Activated CD8-positive, alpha-beta memory T cell treated with anti-CD3 and anti-CD28 coated beads, Interleukin-2, amount 10 ng/mL, durations not matched to agents 7 days and 5 days (primary cell): Measurements from ENCODE around the gene ZNF763. TPM values are rescaled to one million over a fixed set of nuclear protein-coding genes. Genes with fewer than 3 reads are reported as not detected.
"Not testable (repeated sequence)": the region's sequence is repeated elsewhere in the genome, so short reads cannot be mapped to it uniquely, and the experiment has no call there.

Experiments used
- ATAC-seq: fragments of 150-1000 bp; cut with Tn5 transposase; one replicate; pipeline ENCODE4 v1.10.0; 2021; ENCODE audit warnings: moderate library complexity
- CTCF ChIA-PET: fragments of 350-600 bp; sonication (Branson Sonifier 250); formaldehyde crosslinking; loops from one replicate; lab custom pipeline; 2021; ENCODE audit warnings: antibody characterized with exemption; lab: Charles Lee
- DNase-seq: peaks from one replicate; pipeline ENCODE4 v3.0.0-alpha.2; 2020
- H3K27ac Mint-ChIP-seq: one replicate; pipeline ENCODE4 v1.8.0; 2021; ENCODE audit warnings: mild to moderate bottlenecking, mixed read lengths
- H3K27me3 Mint-ChIP-seq: one replicate; pipeline ENCODE4 v1.8.0; 2021; ENCODE audit warnings: mixed read lengths
- H3K36me3 Mint-ChIP-seq: one replicate; pipeline ENCODE4 v1.8.0; 2021; ENCODE audit warnings: mild to moderate bottlenecking, mixed read lengths
- H3K4me1 Mint-ChIP-seq: one replicate; pipeline ENCODE4 v1.8.0; 2021; ENCODE audit warnings: mixed read lengths
- H3K4me3 Mint-ChIP-seq: one replicate; pipeline ENCODE4 v1.8.0; 2021; ENCODE audit warnings: mild to moderate bottlenecking, moderate library complexity, mixed read lengths
- H3K9me3 Mint-ChIP-seq: one replicate; pipeline ENCODE4 v1.8.0; 2022; ENCODE audit warnings: low read depth, mixed read lengths
- total RNA-seq, 2 experiments: library from RNA; stranded (reverse); gene quantifications; one replicate each; pipeline ENCODE4 v1.2.3, GENCODE V29; 2021

Gene ZNF763
- total RNA-seq, 2 experiments from 2014 or later: 0.85 to 0.98 TPM

DNA sequence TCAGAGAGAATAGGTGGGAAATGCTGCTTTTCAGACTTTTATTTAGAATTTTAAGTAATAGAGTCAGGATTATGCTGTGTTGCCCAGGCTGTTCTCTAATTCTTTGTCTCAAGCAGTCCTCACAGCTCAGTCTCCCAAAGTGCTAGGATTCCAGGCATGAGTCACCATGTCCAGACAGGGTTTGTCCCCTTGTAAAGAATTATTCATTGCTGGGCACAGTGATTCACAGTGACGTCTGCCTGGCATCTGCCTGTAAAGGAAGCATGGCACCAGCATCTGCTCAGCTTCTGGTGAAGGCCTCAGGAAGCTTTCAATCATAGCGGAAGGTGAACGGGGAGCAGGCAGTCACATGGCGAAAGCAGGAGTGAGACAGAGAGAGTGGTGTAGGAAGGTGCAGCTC lies 17.7 kb downstream of the ZNF763 start:
- CTCF ChIA-PET: interaction anchor here (1.3 kb wide), 1 partner anchor 19 kb away, joined by 3 read pairs; no protein-coding TSS in a partner anchor
- H3K9me3 Mint-ChIP-seq: peaks cover 31% of the 10 kb centered on the region
- H3K27ac Mint-ChIP-seq: no peak overlapping the region
- ATAC-seq (no peak), DNase-seq (no peak)
- H3K27me3 Mint-ChIP-seq: no peaks in the 10 kb centered on the region
- no peak overlapping the region for H3K4me3 Mint-ChIP-seq
- peaks cover 25% of the 10 kb centered on the region for H3K36me3 Mint-ChIP-seq
- peaks cover 2% of the 10 kb centered on the region for H3K4me1 Mint-ChIP-seq

DNA sequence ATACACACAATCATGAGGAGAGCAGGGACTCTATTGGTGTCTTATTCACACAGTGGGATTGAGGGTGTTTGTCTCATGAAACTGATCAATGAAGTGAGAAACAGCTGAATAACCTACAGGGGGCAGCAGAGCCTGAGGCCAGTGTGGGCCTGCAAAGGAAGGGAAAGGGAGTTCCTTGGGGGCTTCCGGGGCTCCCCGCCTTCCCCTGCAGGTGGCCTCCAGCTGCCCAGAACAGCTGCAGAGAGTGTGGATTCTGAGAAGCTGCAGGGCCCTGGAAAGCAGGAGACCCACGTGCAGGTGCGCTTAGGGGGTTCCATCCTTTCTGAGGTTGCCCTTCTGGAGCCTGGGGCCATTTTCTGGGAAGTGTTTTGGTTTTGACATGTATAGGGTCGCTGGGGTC lies 20.1 kb downstream of the ZNF763 start:
- Mint-ChIP-seq H3K36me3 (peaks cover 9% of the 10 kb centered on the region), H3K4me3 (no peak overlapping the region), H3K27ac (no peak overlapping the region), H3K27me3 (no peaks in the 10 kb centered on the region), H3K4me1 (peaks cover 7% of the 10 kb centered on the region), H3K9me3 (peaks cover 10% of the 10 kb centered on the region)
- CTCF ChIA-PET: interaction anchor here (0.6 to 1.2 kb wide), 4 partner anchors 10 to 60 kb away, joined by 3 read pairs; partner anchors contain the start of gene ZNF700
- no peak for DNase-seq
- no peak for ATAC-seq

DNA sequence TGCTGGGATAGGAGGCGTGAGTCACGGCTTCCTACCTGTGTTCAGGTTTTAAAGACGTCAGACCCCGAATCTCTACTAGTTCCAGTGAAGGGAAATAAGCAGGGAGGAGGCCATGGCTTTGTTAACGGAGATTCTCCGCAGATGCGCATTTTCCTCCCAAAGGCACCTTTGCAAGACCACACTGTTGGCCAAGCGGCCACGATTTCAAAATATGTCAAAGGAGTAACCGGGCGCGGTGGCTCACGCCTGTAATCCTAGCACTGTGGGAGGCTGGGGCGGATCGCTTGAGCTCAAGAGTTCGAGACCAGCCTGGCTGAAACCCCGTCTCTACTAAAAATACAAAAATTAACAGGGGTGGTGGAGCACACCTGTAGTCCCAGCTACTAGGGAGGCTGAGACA lies 21.9 kb downstream of the ZNF763 start:
- DNase-seq (no peak), ATAC-seq (no peak)
- Mint-ChIP-seq H3K27ac (no peak overlapping the region), H3K9me3 (peaks cover 5% of the 10 kb centered on the region), H3K4me3 (no peak overlapping the region), H3K4me1 (peaks cover 16% of the 10 kb centered on the region), H3K27me3 (no peaks in the 10 kb centered on the region), H3K36me3 (peaks cover 16% of the 10 kb centered on the region)
- CTCF ChIA-PET: interaction anchor here (0.6 to 6.2 kb wide), 7 partner anchors 19 to 830 kb away, joined by 3 to 148 read pairs (median 7); partner anchors contain the start of genes ZNF491 and ZNF700

DNA sequence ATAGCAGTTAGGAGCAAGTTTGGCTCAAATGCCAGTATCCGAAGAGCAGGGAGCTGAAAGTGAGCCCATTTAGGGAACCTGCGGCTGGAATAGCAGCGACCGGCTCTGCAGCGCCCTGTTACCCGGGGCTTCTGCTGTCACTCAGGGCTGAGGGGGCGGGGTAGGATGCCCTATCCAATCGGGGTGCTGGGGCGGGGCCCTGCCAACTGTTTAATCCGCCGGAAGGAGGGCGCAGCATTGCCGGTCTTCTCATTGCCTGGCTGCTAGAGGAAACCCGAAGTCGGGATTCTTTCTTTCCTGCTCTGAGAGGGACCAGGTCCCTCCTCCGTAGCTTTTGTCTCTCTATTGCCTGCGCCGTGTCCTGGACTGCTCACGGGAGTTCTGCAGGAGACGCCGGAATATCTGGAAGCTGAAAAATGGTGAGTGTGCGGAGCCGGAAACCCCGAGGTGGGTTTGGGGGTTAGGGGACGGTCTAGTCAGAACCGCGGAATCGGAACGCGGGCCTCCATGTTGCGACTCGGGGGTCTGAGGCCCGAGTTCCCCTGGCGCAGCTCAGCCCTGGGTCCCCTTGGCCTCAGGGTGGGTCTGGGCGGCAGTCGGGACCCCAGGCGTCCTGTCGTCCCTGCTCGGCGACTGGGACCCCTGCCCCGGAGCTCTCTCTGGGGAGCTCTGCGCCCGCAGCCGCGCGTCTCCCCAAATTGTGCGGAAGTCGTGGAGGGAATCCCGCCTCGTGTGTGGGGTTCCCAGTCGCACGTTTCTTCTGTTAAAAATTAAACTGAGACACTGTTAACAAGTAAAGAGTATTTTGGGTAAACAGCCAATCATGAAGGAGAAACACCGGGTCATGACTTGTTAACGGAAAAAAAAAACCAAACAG lies 22.8 kb downstream of the ZNF763 start:
- Mint-ChIP-seq H3K27me3 (no peaks in the 10 kb centered on the region), H3K36me3 (peaks cover 20% of the 10 kb centered on the region), H3K4me3 (peak overlapping the region; percentile 99), H3K9me3 (peaks cover 3% of the 10 kb centered on the region), H3K27ac (peak overlapping the region; percentile 98), H3K4me1 (peaks cover 18% of the 10 kb centered on the region)
- DNase-seq (peak; percentile 97), ATAC-seq (peak; percentile 96)
- CTCF ChIA-PET: interaction anchor here (0.6 to 6.2 kb wide), 18 partner anchors 10 to 830 kb away, joined by 3 to 148 read pairs (median 6); partner anchors contain the start of genes ZNF20, ZNF433, ZNF491 and ZNF700

DNA sequence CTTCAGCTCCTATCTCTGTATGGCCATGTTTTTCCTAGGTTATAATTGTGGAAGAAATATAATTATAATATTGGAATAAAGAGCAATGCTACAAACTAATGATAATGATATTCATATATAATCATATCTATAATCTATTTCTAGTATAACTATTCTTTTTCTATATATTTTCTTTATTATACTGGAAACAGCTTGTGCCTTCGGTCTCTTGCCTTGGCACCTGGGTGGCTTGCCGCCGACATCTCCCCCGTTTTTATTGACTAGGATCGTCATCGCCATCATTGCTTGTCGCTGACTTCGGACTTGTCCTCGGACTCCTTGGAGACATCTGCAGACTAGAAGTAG lies 24.2 kb downstream of the ZNF763 start:
- Mint-ChIP-seq H3K36me3 (peaks cover 28% of the 10 kb centered on the region), H3K27ac (peak overlapping the region; percentile 98), H3K27me3 (no peaks in the 10 kb centered on the region), H3K9me3 (peaks cover 5% of the 10 kb centered on the region), H3K4me1 (peaks cover 18% of the 10 kb centered on the region), H3K4me3 (peak overlapping the region; percentile 99)
- CTCF ChIA-PET: interaction anchor here (0.8 to 6.2 kb wide), 18 partner anchors 8 to 426 kb away, joined by 3 to 148 read pairs (median 6); partner anchors contain the start of genes ZNF20, ZNF433, ZNF491 and ZNF700
- DNase-seq: no peak
- no peak for ATAC-seq

DNA sequence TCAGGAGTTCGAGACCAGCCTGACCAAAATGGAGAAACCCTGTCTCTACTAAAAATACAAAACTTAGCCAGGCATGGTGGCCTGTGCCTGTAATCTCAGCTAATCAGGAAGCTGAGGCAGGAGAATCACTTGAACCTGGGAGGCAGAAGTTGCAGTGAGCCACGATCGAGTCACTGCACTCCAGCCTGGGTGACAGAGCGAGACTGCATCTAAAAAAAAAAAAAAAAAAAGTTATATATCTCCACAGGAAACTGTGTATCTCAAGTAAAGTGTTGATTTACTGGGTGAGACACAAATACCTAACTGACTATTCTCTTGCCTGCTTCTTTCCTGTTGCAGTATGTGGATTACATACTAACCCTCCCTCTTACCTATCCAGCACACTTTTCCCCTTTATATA lies 27.1 kb downstream of the ZNF763 start:
- H3K4me3 Mint-ChIP-seq, H3K9me3 Mint-ChIP-seq, DNase-seq, ATAC-seq, H3K27ac Mint-ChIP-seq, H3K27me3 Mint-ChIP-seq: not testable (repeated sequence)
- H3K4me1 Mint-ChIP-seq: peaks cover 18% of the 10 kb centered on the region
- CTCF ChIA-PET: interaction anchor here (0.6 to 6.2 kb wide), 4 partner anchors 27 to 411 kb away, joined by 3 to 148 read pairs (median 8); partner anchors contain the start of genes ZNF700 and ZNF763
- peaks cover 41% of the 10 kb centered on the region for H3K36me3 Mint-ChIP-seq

DNA sequence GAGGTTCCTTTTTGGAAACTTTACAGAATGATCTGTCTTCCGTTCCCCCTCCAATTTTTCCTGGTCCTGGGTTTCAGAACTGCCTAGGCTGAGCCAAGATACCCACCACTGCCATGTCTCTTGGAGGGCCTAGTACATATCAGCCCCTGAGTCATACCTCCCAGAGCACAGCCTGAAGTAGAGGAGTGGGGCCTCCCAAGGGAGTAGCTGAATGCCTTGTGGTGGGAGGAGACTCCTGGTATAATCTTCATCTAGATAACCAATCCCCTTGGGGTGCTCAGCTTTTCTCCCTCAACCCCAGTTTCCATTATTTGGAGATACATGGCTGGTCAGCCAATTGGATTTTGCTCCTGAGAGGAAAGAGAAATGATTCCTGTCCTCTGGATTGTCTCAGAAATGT lies 30.3 kb downstream of the ZNF763 start:
- Mint-ChIP-seq H3K36me3 (peaks cover 57% of the 10 kb centered on the region), H3K9me3 (peaks cover 7% of the 10 kb centered on the region), H3K27ac (no peak overlapping the region), H3K27me3 (no peaks in the 10 kb centered on the region), H3K4me3 (no peak overlapping the region), H3K4me1 (peaks cover 19% of the 10 kb centered on the region)
- ATAC-seq (no peak), DNase-seq (no peak)
- CTCF ChIA-PET: no interaction called here

DNA sequence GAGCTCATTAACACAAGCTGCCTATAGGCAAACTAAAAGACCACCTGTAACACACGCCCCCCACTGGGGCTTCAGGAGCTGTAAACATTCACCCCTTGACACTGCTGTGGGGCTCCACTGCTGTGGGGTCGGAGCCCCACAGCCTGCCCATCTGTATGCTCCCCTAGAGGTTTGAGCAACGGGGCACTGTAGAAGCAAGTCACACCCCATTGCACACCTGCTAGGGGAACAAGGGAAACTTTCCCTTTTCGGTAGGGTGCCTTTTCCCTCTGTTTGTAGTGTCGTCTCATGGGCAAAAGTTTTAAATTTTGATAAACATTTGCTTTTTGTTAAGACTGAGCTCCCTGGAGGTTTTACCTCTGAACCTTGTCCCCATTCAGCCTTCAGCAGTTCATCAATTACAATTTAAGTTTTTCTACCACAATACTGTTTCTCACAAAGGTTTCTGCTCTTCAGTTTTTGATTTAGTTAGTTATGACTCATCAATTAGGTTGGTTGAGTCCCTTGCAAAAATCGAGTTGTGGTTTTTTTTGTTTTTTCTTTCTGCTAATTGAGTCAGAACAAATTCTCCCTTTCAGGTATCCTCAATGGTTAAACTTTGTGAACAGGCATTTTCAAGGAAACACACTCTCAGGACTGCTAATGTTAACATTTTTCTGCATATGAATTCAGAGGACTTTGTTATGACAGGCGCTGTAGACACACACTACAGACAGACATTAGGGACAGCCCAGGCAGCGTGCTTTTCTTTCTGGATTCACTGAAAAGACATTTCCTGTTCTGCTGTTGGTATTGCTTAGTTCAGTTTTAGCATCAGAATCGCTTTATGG lies 35.5 kb downstream of the ZNF763 start:
- no peaks in the 10 kb centered on the region for H3K27me3 Mint-ChIP-seq
- H3K4me3 Mint-ChIP-seq: peak overlapping the region; percentile 25
- H3K9me3 Mint-ChIP-seq: peaks cover 5% of the 10 kb centered on the region
- peak overlapping the region; percentile 68 for H3K27ac Mint-ChIP-seq
- peak; percentile 75 for ATAC-seq
- H3K4me1 Mint-ChIP-seq: peaks cover 21% of the 10 kb centered on the region
- DNase-seq: no peak
- peaks cover 59% of the 10 kb centered on the region for H3K36me3 Mint-ChIP-seq
- CTCF ChIA-PET: interaction anchor here (1.0 to 1.5 kb wide), 2 partner anchors 12 to 140 kb away, joined by 4 to 6 read pairs; partner anchors contain the start of gene ZNF20

DNA sequence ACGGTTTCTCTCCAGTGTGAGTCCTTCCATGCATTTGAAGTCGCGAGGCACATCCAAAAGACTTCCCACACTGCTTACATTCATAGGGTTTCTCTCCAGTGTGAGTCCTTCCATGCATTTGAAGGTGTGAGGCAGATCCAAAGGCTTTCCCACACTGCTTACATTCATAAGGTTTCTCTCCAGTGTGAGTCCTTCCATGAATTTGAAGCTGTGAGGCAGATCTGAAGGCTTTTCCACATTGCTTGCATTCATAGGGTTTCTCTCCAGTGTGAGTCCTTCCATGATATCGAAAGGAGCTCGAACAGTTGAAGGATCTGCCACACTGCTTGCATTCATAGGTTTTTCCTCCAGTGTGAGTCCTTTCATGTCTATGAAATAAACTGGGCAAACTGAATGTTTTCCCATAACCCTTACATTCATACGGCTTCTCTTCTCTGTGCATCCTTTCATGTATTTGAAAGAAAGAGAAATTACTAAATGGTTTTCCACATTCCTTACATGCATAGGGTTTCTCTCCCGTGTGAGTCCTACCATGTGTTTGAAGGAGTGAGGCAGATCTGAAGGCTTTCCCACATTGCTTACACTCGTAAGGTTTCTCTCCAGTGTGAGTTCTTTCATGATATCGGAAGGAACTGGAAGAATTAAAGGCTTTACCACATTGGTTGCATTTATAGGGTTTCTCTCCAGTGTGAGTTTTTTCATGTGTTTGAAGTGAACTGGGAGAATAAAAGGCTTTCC lies 50.3 kb downstream of the ZNF763 start:
- DNase-seq (no peak), ATAC-seq (no peak)
- H3K27me3 Mint-ChIP-seq: no peaks in the 10 kb centered on the region
- no peaks in the 10 kb centered on the region for H3K4me1 Mint-ChIP-seq
- peaks cover 44% of the 10 kb centered on the region for H3K9me3 Mint-ChIP-seq
- H3K4me3 Mint-ChIP-seq: no peak overlapping the region
- no peak overlapping the region for H3K27ac Mint-ChIP-seq
- H3K36me3 Mint-ChIP-seq: peaks cover 71% of the 10 kb centered on the region
- CTCF ChIA-PET: no interaction called here

DNA sequence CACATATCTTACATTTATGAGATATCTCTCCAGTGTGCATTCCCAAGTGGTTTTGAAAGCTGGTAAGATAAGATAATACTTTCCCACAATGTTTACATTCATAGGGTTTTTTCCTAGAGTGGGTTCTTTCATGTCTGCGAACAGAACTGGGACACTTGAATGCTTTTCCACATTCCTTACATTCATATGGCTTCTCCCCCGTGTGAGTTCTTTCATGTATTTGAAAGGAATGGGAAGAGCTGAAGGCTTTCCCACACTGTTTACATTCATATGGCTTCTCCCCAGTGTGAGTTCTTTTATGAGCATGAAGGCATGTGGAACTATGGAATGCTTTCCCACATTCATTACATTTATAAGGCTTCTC lies 50.9 kb downstream of the ZNF763 start:
- H3K9me3 Mint-ChIP-seq: peaks cover 46% of the 10 kb centered on the region
- no peaks in the 10 kb centered on the region for H3K27me3 Mint-ChIP-seq
- no peak overlapping the region for H3K27ac Mint-ChIP-seq
- ATAC-seq (no peak), DNase-seq (no peak)
- CTCF ChIA-PET: no interaction called here
- H3K36me3 Mint-ChIP-seq: peaks cover 69% of the 10 kb centered on the region
- no peaks in the 10 kb centered on the region for H3K4me1 Mint-ChIP-seq
- no peak overlapping the region for H3K4me3 Mint-ChIP-seq
